ENCODE data around the gene DEDD2.

The DEDD2 gene

DNA sequence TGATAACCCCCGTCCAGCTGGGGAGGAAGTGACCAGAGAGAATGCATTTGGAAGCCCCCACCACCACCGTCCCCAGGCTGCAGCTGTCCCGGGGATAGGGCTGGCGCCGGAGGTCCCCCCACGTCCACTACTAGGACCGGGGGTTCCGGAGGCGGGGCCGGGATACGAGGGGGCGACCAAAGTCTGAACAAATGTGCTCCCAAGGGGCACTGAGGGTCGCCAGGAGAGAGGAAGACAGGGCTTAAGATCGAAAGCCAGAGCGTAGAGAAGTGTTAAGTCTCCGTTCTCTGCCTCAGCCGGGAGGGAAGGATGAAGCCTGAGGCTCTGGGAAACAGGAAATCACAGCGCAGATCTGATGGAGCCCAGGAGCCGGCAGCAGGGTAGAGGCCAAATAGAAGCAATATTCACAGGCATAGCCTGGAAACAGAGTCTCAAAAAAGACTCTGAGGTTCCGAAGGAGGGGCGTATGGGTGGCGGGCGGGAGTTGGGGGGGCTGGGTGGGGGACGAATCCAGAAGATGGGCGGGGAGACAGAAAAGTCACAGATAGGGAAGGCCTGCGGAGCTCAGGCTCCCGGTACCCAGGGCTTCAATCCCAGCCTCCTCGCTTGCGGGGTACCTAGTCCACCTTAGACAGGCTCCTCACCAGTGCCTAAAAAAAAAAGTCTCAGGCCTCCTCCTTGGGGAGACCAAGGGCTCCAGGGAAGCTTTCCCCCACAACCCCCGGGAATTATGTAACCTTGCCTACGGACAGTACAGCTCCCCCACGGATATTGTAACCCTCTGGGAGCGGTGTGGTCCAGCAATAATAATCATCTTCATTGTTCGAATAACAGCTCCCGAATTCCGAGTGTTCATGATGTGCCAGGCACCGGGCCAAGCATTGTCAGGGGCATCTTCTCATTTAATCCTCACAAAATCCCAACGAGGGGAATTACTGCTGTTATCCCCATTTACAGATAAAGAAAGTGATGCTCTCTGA is 38.6 kb upstream of the DEDD2 start:
- H3K79me2 ChIP-seq (ENCODE audit: insufficient read depth, low read length): 0 out of 2 replicates have a peak, but pooled peaks cover 8% of the 10 kb centered on the region
- H3K27ac ChIP-seq (ENCODE audit: low read depth, low read length, poor library complexity, severe bottlenecking): no peak overlapping the region
- H3K9me2 ChIP-seq (ENCODE audit: low read depth, low read length): no peaks in the 10 kb centered on the region
- no peaks in the 10 kb centered on the region for H3K9me3 ChIP-seq (ENCODE audit: low read length)
- 0 out of 2 replicates have a peak, but pooled peaks cover 6% of the 10 kb centered on the region for H3F3A ChIP-seq (ENCODE audit: insufficient read depth, low read length)
- H3K4me2 ChIP-seq (ENCODE audit: low read length): peak overlapping the region; percentile 52
- no peak overlapping the region for H2AFZ ChIP-seq (ENCODE audit: low read length)
- H3K36me3 ChIP-seq (ENCODE audit: insufficient read depth, low read length): no peaks in the 10 kb centered on the region
- peaks cover 34% of the 10 kb centered on the region for H3K4me1 ChIP-seq (ENCODE audit: insufficient read depth, low read length, severe bottlenecking)
- H4K20me1 ChIP-seq (ENCODE audit: insufficient read depth, low read length): no peaks in the 10 kb centered on the region
- no peak for TF ChIP-seq EZH2 (IDR thresholded peaks at IDR 0.05; ENCODE audit: borderline replicate concordance, low read length)
- TF ChIP-seq, protein P1, sequence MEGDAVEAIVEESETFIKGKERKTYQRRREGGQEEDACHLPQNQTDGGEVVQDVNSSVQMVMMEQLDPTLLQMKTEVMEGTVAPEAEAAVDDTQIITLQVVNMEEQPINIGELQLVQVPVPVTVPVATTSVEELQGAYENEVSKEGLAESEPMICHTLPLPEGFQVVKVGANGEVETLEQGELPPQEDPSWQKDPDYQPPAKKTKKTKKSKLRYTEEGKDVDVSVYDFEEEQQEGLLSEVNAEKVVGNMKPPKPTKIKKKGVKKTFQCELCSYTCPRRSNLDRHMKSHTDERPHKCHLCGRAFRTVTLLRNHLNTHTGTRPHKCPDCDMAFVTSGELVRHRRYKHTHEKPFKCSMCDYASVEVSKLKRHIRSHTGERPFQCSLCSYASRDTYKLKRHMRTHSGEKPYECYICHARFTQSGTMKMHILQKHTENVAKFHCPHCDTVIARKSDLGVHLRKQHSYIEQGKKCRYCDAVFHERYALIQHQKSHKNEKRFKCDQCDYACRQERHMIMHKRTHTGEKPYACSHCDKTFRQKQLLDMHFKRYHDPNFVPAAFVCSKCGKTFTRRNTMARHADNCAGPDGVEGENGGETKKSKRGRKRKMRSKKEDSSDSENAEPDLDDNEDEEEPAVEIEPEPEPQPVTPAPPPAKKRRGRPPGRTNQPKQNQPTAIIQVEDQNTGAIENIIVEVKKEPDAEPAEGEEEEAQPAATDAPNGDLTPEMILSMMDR (IDR thresholded peaks at IDR 0.05; ENCODE audit: low read length): no peak
- peak overlapping the region; percentile 5; the same call in 1 of the 2 replicates for H3K9ac ChIP-seq (ENCODE audit: low read length)
- H3K4me3 ChIP-seq (ENCODE audit: low read depth, low read length, poor library complexity, severe bottlenecking): peak overlapping the region; percentile 97
- 0 out of 2 replicates have a peak, but pooled peaks cover 5% of the 10 kb centered on the region for H3K27me3 ChIP-seq (ENCODE audit: insufficient read depth, low read length)

DNA sequence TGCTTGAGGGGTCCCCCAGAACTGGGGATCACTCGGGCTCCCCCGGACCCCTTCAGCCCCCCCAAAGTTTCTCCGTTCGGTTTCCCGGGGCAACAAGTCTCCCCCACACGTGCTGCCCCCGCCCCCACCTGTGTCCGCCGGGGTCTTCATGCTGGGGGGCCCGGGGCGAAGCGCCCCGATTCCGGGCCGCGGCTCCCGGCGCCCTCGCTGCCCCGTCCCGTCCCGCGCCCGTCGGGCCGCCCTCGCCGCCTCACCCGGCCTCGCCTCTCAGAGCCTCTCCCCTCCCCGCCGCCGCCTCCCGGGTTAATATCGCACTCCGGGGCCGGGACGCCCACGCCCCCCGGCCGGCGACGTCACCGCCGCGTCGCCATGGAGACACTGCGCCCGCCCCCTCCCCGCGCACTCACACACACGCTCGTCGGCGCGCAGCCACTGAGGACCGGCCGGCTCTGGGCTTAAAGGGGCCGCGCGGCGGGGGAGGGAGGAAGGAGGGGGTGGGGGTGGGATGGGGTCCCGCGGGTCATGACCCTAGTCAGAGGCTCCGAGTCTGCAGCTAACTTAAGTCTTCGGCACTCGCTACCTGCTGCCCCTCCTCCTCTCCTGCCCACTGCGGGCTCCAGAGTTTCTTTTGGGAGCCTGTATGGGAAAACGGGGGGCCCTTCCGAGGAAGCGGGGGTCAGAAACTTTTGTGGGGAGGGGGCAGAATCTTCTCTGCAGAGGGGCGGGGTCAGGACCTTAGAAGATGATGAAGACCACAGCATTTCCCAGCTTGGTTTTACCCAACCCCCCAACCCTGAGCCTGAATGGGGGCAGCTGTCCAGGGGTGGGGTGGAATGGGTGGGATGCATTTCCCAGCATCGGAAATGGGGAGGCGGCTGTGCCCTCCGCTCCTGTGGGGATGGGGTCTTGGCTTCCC is 37.6 kb upstream of the DEDD2 start, which contains the start of gene ERF:
TSS of gene ERF (minus strand) at position 279 of the 916 bp plus-strand sequence. CDS start at position 150, 129 bp downstream.
- H3K27ac ChIP-seq (ENCODE audit: low read depth, low read length, poor library complexity, severe bottlenecking): peak within 1 kb of the TSS; percentile 84
- H3K27me3 ChIP-seq (ENCODE audit: insufficient read depth, low read length): 0 out of 2 replicates have a peak, but pooled peaks cover 5% of the 10 kb centered on the region
- H3K9me3 ChIP-seq (ENCODE audit: low read length): no peaks in the 10 kb centered on the region
- no peaks in the 10 kb centered on the region for H3K9me2 ChIP-seq (ENCODE audit: low read depth, low read length)
- H3K4me1 ChIP-seq (ENCODE audit: insufficient read depth, low read length, severe bottlenecking): peaks cover 40% of the 10 kb centered on the region
- no peaks in the 10 kb centered on the region for H4K20me1 ChIP-seq (ENCODE audit: insufficient read depth, low read length)
- H3K79me2 ChIP-seq (ENCODE audit: insufficient read depth, low read length): 0 out of 2 replicates have a peak, but pooled peaks cover 8% of the 10 kb centered on the region
- peak within 1 kb of the TSS; percentile 96 for H3K9ac ChIP-seq (ENCODE audit: low read length)
- H2AFZ ChIP-seq (ENCODE audit: low read length): no peak within 1 kb of the TSS
- peak within 1 kb of the TSS; percentile 77 for H3K4me2 ChIP-seq (ENCODE audit: low read length)
- TF ChIP-seq, protein P1 (IDR thresholded peaks at IDR 0.05; ENCODE audit: low read length): no peak
- no peak for TF ChIP-seq EZH2 (IDR thresholded peaks at IDR 0.05; ENCODE audit: borderline replicate concordance, low read length)
- peak within 1 kb of the TSS; percentile 97 for H3K4me3 ChIP-seq (ENCODE audit: low read depth, low read length, poor library complexity, severe bottlenecking)
- H3K36me3 ChIP-seq (ENCODE audit: insufficient read depth, low read length): peaks cover 5% of the 10 kb centered on the region; the same call in 1 of the 2 replicates
- H3F3A ChIP-seq (ENCODE audit: insufficient read depth, low read length): 0 out of 2 replicates have a peak, but pooled peaks cover 6% of the 10 kb centered on the region
